HPDE6-E6E7 (cell line): ENCODE measurements around the gene WDR86.

Experiments
- DNase-seq: peaks from one replicate; pipeline ENCODE4 v3.0.0; 2011; ENCODE audit warnings: missing footprints; ENCODE audit errors: extremely low spot score

Gene WDR86, protein sequence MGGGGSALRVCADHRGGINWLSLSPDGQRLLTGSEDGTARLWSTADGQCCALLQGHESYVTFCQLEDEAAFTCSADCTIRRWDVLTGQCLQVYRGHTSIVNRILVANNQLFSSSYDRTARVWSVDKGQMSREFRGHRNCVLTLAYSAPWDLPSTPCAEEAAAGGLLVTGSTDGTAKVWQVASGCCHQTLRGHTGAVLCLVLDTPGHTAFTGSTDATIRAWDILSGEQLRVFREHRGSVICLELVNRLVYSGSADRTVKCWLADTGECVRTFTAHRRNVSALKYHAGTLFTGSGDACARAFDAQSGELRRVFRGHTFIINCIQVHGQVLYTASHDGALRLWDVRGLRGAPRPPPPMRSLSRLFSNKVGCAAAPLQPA

DNA sequence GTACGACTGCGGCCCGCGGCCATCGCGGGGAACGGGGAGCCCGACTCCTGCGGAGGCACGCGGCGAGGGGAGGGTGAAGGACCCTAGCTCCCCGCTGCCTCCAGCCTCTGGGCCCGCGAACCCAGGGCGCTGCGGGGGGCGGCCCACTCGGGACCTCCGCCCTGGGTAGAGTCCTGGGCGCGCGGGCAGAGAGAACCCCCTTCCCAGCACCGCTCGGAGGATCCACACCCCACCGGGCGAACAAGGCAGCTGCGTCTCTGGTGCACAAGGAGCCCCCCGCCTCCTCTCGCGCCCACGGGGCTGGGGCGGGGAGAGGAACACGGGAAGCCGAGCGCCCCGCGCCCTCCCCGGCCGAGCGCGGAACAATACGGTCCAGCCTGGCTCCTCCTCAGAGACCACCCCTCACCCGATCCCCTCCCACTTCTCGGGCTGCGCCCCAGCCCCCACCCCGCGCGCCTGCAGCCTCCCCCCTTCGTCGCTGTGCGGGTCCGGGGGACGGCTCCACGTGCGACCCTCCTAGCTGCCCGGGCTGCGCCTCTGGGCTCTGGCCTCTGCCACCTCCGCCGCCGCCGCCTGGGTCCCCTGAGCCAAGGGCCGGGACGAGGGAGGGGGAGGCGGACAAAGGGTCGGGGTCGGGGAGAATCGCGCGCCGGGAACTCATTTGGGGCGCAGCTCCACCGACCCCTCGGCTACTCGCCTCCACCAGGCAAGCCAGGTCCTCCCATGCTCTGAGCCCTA, at the start of gene WDR86:
Gene WDR86 (minus strand): TSS at position 372 of the 738 bp plus-strand sequence. CDS start 449 bp downstream, outside the sequence.
- no peak for DNase-seq

DNA sequence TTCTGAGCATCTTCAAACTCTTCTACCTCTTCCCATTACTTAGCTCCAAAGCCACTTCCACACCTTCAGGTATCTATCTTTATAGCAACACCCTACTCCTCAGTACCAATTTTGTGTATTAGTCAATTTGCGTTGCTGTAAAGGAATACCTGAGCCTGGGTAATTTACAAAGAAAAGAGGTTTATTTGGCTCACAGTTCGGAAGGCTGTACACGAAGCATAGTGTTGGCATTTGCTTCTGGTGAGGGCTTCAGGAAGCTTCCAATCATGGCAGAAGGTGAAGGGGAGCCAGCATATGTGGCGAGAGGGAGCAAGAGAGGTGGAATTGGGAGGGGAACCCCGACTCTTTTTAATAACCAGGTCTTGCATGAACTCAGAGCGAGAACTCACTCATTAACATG, 47.7 kb upstream of the WDR86 start:
- no peak for DNase-seq

DNA sequence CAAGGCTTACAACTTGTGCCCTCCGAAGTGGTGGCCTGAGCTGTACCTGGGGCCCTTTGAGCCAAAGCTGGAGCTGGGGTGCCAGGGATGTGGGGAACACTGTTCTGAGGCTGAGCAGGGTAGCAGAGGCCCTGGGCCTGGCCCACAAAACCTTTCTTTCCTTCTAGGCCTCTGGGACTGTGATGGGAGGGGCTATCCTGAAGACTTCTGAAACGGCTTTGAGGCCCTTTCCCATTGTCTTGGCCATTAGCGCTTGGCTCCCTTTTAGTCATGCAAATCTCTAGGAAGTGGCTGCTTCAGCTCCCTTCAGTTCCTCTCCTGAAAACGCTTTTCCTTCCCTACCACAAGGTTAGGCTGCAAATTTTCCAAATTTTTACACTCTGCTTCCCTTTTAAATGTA, 46.9 kb upstream of the WDR86 start:
- DNase-seq = no peak

DNA sequence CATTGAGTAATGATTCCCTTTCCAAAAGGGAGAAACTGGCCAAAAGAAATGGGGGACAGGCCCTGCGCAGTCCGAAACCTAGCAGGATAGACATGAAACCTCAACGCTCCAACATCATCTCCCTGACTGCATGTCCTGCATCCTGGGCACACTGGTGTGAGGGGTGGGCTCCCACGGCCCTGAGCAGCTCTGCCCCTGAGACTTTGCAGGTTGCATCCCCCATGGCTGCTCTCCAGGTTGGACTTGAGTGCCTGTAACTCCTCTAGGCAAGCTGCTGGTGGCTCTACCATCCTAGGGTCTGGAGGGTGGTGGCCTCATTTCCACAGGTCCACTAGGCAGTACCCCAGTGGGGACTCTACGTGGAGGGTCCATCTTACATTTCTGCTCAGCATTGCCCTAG, 46.4 kb upstream of the WDR86 start:
- no peak for DNase-seq

DNA sequence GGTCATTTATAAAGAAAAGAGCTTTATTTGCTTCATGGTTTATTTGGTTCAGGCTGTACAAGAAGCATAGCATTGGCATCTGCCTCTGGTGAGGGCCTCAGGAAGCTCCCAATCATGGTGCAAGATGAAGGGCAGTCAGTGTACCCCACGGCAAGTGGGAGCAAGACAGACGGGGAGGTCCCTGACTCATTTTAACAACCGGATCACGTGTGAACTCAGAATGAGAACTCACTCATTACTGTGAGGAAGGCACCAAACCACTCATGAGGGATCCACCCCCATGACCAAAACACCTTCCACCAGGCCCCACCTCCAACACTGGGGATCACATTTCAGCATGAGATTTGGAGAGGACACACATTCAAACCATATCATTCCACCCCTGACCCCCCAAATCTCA, 45.9 kb upstream of the WDR86 start:
- no peak for DNase-seq

DNA sequence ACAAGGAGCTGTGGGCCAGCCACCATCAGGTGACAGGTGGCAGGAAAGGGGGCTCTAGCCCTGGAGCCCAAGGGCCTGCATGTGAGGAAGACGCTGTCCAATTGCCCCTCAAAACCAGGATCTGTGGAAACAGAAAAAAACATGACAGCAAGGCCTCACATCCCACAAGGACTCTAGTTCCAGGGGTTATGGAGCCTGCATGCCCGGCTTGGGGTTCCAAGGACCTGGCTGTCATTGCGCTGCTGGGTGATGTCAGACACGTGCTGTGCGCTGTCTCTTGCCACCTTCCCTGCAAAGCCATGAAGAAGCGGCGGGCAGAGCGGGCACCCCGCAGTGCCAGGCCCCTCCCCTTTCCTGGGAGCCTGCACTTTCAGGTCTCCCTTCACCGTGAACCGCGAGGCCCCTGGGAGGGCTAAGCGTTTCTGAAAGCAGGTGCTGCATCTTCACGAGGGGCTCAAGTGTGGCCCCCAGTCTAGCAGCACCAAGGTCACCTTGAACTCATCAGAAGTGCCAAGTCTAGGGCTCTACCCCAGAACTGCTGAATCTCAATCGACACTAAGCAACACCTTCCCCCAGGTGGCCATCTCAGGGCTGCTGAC, 45.2 kb upstream of the WDR86 start:
- DNase-seq = no peak

DNA sequence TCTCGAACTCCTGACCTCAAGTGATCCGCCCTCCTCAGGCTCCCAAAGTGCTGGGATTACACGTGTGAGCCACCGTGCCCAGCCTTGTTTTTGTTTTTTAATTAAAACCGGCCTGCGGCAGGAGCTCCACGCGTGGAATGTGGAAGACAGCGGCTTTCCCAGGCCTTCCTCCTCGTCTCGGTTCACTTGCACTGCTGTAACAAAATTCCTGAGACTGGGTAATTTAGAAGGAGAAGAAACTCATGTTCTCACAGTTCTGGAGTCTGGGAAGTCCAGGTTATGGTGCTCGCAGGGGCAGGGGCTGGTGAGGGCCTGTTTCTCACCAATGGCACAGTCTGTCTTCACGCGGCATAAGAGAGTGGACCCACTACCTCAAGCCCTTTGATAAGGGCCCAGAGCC, 44.5 kb upstream of the WDR86 start:
- no peak for DNase-seq

DNA sequence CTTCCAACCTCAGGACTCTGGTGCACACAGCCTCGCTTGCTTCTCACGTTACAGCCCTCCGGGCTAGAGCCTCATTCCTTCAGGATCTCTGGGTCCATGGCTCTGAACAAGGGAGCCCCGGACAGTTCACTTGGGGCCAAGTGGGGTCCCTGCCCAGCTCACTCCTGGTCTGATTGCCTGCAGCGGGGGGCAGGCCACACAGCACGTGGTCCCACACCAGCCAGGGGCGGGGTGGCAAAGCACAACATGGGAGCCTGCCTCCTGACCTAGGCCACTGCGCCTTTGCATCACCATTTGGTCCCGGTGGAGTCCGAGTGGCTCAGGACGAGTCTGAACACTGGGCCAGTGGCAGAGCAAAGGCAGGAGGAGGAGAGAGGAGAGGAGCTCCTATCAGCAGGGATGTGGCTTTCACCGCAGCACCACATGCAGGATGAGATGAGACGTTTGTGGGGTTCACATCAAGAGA, 43.5 kb upstream of the WDR86 start:
- DNase-seq = no peak

DNA sequence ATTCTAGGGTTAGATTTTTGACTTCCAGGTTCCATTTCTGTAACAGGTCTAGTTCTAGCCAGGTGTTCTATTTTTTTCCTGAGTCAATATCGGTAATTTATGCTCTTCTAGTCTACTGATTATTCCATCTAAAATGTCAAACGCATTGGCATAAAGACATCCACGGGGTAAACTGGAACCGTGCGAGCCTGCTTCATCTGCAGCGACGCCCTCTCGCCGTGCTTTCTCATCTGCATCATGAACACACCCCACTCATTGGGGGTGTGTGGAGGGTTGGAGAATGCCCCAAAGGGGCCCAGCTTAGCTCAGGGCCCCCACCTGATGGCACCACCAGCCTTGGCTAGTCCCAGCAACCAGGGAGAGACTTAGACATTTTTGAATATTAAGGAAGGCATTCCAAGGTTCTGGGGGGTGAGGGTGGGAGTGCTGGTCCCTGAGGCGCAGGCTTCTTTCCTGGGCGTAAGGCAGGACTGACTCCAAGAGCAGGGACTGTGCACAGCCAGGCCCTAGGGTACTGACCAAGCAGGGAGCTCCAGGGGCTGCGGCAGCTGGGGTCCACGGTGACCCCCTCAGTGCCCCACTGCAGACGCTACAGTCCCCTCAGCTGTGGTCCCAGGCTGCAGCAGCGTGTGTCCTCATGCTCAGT, 43.0 kb upstream of the WDR86 start:
- DNase-seq = no peak

DNA sequence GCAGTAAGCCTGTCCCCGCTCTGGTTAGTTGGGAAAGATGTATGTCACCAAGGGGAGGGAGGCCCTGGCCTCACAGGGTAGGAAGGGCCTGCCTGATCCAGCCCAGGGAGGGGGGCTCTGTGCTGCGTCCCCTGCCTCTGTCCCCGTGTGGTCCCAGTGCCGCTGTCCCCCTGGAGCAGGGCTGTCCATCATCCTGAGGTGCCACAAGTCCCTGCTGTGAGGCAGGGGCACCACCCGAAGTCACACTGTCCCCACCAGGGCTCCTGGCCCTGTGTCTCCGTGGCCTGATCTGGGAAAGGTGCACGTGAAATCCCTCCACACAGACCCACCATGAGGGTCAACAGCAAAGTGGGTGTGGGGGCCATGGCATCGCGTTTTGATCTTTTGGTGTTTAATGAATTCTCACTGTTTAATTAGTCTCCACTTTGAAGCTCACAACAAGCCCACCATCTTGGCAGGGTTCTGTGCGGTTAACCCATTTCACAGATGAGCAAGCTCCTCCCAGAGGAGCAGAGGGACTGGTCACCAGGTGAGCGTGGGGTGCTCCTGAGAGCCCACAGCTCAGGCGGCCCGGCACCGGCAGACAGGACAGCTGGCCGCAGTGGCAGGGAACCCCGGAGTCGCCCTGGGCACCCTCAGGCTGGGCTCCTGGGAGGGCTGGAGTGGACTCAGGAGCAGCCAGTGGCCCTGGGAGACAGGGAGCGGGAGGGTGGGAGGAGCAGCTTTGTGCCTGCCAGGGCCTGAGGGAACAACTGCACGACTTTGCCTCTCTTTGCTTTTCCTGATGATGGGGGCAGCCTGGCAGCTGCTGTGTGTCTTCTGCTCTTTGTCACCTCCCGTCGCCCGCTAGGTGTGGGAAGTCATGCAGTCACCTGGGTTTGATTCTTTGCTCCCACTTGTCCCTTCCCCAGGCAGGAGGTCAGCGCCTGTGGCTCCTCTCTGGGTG, 42.1 kb upstream of the WDR86 start:
- no peak for DNase-seq

DNA sequence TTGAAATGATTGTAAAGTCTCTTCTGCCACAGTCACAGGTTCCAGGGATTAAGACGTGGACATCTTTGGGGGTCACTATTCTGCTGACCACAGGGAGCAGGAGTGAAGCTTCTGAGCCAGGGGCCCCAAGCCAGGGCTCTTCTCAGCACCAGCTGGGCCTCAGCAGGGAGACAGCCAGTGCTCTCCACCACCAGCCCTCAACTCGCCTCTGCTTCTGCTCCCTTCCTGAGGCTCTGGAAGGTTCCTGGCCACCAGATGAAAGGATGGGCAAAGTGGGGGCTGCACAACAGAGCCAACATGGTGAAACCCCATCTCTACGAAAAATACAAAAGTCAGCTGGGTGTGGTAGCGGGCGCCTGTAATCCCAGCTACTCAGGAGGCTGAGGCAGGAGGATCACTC, 41.3 kb upstream of the WDR86 start:
- DNase-seq = no peak

DNA sequence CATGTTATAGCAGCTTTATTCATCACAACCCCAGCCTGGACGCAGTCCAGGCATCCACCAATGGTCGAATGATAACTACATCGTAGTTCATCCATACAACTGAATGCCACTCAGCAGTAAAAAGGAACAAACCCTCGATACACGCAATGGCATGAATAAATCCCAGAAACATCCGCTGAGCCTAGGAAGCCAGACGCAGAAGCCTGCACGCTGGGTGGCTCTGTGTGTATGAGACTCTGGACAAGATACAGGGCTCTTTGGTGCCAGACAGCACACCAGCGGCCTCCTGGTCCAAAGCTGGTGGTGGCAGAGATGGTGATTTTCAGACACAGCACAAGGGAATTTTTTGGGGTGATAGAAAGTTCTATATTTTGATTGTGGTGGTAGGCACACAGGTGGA, 40.2 kb upstream of the WDR86 start:
- no peak for DNase-seq

DNA sequence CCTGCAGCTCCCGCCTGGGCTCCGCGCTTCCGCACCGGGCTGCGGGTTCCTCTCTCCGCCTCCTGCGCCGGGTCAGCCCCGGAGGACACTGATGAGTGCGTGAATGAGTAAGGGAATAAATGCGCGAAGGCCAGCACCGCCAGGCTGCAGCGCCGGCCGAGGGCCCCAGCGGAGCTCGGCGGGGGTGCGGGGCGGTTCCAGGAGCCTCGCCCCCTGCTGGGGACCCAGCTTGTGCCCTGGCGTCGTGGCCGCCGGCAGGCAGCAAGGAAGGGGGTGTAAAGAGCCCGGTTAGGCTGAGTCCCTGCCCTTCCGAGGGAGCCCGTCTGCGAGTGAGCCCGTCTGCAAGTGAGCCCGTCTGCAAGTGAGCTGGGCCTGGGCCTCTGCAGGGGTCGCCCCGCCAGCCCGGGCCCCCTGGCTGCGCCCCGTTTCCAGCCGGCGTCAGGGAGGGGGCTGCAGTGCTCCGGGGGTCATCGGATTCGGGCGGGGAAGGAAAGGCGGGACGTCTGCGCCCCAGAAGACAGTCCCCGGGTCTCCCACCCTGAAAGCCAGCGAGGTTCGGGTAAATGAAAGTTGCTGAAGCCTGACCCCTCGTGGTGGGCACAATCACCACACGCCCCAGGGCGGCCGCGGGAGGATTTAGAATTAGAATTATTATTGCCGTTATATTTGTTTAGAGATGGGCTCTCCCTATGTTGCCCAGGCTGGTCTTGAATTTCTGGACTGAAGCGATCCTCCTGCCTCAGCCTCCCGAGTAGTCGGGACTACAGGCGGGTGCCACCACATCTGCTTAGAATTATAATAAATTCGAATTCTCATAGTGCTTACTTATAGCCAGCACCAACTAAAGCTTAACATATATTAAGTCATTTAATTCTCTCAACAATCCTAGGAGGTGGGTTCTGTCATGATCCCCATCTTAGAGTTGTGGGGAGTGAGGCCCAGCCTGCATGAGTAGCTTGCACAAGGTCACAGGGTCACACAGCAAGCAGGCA, 38.7 kb upstream of the WDR86 start:
- DNase-seq = peak; percentile 55

DNA sequence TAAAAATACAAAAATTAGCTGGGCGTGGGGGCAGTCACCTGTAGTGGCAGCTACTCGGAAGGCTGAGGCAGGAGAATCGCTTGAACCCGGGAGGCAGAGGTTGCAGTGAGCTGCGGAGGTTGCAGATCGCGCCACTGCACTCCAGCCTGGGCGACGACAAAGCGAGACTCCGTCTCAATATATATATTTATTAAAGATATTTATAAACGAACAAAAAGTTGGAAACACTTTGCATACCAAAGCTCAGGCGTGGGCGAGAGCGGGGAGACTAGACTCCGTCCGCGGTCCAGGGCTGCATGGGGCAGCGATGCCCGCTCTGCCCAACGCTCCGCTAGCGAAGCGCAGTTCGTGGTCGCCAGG, 38.0 kb upstream of the WDR86 start:
- DNase-seq = no peak

DNA sequence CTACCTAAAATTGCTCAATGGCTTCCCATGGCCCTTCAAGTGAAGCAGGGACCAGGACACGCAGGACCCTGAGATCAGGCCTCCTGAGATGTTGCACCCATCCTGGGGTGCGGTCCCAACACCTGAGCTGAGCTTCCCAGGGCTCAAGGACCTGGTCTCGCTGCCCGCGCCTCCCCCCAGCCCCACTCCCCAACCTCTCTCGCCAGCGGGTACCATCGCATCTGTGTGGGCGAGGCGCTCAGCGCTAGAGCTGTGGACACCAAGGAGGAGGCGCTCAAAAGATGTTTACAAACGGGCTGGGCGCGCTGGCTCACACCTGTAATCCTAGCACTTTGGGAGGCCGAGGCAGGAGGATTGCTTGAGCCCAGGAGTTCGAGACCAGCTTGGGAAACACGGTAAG, 37.5 kb upstream of the WDR86 start:
- DNase-seq = no peak

DNA sequence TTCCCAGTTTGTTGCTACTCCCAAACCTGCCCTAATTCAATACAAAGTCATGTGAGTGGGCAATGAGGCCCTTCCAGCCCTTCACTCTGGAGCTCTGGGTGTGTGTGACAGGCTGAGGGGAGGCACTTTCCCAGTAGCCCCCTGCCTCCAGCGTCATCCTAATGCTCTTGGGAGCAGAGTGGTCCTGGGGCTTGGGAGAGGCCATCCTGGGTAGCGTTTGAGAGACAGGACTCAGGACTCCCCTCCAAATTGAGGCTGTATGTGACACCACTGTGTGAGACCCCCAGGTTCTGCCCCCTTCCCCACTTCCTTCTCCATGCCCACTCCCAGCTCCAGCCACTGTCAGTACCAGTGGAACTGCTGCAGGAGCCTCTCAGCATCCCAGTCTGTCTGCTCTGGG, 36.6 kb upstream of the WDR86 start:
- DNase-seq = no peak

DNA sequence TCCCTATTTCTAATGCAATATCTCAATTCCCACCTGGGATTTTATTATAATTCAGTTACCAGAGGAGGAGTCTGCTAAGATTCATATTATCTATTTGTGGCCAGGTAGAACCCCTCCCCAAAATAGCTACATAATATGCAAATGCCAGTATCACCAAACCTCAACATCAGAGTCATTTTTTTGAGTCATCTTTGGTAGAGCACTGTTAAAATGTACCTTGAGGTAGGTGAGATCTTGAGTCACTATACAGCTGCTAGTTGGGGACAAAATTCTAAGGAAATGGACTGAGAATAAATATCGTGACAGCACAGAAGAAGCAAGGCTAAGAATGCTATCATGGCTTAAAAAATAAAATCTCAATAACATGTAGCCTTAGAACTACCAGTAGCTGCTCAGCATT, 34.8 kb upstream of the WDR86 start:
- DNase-seq = no peak

DNA sequence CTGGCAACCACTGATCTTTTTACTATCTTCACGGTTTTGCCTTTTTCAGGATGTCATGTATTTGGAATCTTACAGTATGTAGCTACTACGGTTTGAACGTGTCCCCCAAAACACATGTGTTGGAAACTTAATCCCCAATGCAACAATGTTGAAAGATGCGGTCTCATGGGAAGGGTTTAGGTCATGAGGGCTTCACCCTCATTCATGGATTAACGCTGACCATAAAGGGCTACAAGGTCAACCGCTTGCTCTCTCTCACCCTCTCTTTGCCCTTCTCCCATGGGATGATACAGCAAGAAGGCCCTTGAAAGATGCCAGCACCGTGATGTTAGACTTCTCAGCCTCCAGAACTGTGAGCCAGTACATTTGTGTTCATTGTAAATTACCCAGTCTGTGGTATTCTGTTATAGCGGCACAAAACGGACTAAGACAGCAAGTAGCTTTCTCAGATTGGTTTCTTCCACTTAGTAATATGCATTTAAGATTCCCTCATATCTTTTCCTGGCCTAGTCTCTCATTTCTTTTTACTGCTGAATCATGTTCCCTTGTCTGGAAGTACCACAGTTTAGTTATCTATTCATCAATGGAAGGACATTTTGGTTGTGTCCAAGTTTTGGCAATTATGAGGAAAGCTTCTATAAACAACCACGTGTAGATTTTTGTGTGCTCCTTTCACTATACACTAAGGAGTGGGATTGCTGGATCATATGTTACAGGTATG, 33.1 kb upstream of the WDR86 start:
- DNase-seq = no peak

DNA sequence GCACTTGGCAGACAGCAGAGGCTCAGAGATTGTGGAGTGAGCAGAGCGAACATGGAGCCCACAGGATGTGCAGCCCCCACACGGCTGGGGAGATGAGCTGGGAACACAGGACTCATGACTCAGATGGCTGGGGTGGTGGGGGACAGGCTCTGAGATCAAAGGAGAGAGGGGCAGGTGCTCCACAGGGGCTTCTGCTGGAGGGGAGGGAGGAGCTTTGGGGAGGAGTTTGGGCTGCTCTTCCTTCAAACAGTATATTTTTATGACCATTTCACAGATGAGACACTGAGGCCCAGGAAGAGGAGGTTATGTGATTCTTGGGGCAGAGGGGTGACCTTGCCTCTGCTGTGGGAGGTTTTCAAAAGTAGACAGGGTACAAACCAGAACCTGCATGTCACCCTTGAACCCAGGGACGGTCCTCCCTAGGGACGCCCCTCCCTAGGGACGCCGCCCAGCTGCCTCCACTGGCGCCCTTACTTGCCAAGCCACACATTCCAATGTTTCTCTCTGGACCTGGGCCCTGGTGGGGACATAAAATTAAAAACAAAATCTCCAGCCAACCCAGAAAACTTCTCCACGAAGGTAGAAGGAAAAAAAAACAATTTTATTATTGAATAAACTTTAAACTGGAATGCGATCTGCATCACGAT, 31.1 kb upstream of the WDR86 start:
- DNase-seq = no peak
